Astrocyte (in vitro differentiated cells and primary cell): ENCODE results near the gene PKP3. TPM values are rescaled to one million over a fixed set of nuclear protein-coding genes. Genes with fewer than 3 reads are reported as not detected.
A peak's percentile ranks its signal among the peaks of the same experiment; 100 is the strongest.

ENCODE experiments used
- DNase-seq: peaks from one replicate; pipeline ENCODE4 v3.0.0-alpha.2; 2010; ENCODE audit warnings: low read depth
- FAIRE-seq: peaks from 2 replicates; lab custom pipeline; 2011; peaks lifted over from hg19 to GRCh38; lab: Jason Lieb, UNC
- H2AFZ ChIP-seq: 2 replicates; pipeline ENCODE4 v1.6.0; 2012; ENCODE audit warnings: low read depth, low read length, inconsistent platforms
- H3K27ac ChIP-seq: 2 replicates; pipeline ENCODE4 v1.5.1; 2011; ENCODE audit warnings: low read depth, low read length, inconsistent platforms
- H3K27me3 ChIP-seq: 2 replicates; pipeline ENCODE4 v1.6.0; 2011; ENCODE audit warnings: low read length, inconsistent platforms; ENCODE audit not compliant: insufficient read depth
- H3K36me3 ChIP-seq: 2 replicates; pipeline ENCODE4 v1.5.1; 2011; ENCODE audit warnings: low read length, inconsistent platforms; ENCODE audit not compliant: insufficient read depth
- H3K4me1 ChIP-seq: 2 replicates; pipeline ENCODE4 v1.5.1; 2011; ENCODE audit warnings: low read length, inconsistent platforms; ENCODE audit not compliant: insufficient read depth
- H3K4me2 ChIP-seq: 2 replicates; pipeline ENCODE4 v1.6.0; 2012; ENCODE audit warnings: low read length, inconsistent platforms
- H3K4me3 ChIP-seq: 2 replicates; pipeline ENCODE4 v1.5.1; 2011; ENCODE audit warnings: low read depth, mild to moderate bottlenecking, low read length, inconsistent platforms; ENCODE audit not compliant: insufficient read depth
- H3K79me2 ChIP-seq: 2 replicates; pipeline ENCODE4 v1.6.0; 2012; ENCODE audit warnings: mild to moderate bottlenecking, low read length, inconsistent platforms; ENCODE audit not compliant: insufficient read depth
- H3K9ac ChIP-seq: 2 replicates; pipeline ENCODE4 v1.6.0; 2012; ENCODE audit warnings: mild to moderate bottlenecking, low read length, inconsistent platforms
- H3K9me3 ChIP-seq: 2 replicates; pipeline ENCODE4 v1.5.1; 2012; ENCODE audit warnings: low read depth, mild to moderate bottlenecking, low read length, inconsistent platforms; ENCODE audit not compliant: insufficient read depth
- H4K20me1 ChIP-seq: 2 replicates; pipeline ENCODE4 v1.6.0; 2012; ENCODE audit warnings: low read length, inconsistent platforms; ENCODE audit not compliant: insufficient read depth
- H3K27ac Mint-ChIP-seq: one replicate; pipeline ENCODE4 v1.8.0; 2021; ENCODE audit warnings: mild to moderate bottlenecking, mixed read lengths; ENCODE audit not compliant: unreplicated experiment
- H3K27me3 Mint-ChIP-seq: one replicate; pipeline ENCODE4 v1.8.0; 2021; ENCODE audit warnings: low read depth, mixed read lengths; ENCODE audit not compliant: unreplicated experiment
- H3K36me3 Mint-ChIP-seq: one replicate; pipeline ENCODE4 v1.8.0; 2021; ENCODE audit warnings: low read depth, mixed read lengths; ENCODE audit not compliant: unreplicated experiment
- H3K4me1 Mint-ChIP-seq: one replicate; pipeline ENCODE4 v1.8.0; 2021; ENCODE audit warnings: low read depth, mixed read lengths; ENCODE audit not compliant: unreplicated experiment
- H3K4me3 Mint-ChIP-seq: one replicate; pipeline ENCODE4 v1.8.0; 2021; ENCODE audit warnings: mild to moderate bottlenecking, moderate library complexity, mixed read lengths; ENCODE audit not compliant: unreplicated experiment
- H3K9me3 Mint-ChIP-seq: one replicate; pipeline ENCODE4 v1.8.0; 2021; ENCODE audit warnings: mild to moderate bottlenecking, mixed read lengths; ENCODE audit not compliant: unreplicated experiment
- EZH2 ChIP-seq: IDR thresholded peaks from 2 replicates; pipeline ENCODE4 v1.6.1; 2012; ENCODE audit warnings: mild to moderate bottlenecking, low read length, inconsistent platforms; ENCODE audit not compliant: insufficient read depth
- total RNA-seq: library from RNA; stranded (reverse); gene quantifications from 2 replicates; pipeline ENCODE4 v1.2.1, GENCODE V29; 2021
- TF ChIP-seq, protein P1 (sequence below): IDR thresholded peaks from 2 replicates; pipeline ENCODE4 v1.5.1; 2011; ENCODE audit warnings: low read depth, mild to moderate bottlenecking, inconsistent platforms, low read length, moderate library complexity; ENCODE audit not compliant: insufficient read depth

The PKP3 gene
- total RNA-seq, 1 donor from 2014 or later, result 2.1 TPM

GRCh38 chr11:370070-370941, 23.7 kb upstream of the PKP3 start:
- no peak overlapping the region for H2AFZ ChIP-seq
- H3K4me3 ChIP-seq, result peak overlapping the region; percentile 46
- H3K4me1 Mint-ChIP-seq, result peaks cover 2% of the 10 kb centered on the region
- no peaks in the 10 kb centered on the region for H3K4me1 ChIP-seq
- no peaks in the 10 kb centered on the region for H3K79me2 ChIP-seq
- H3K36me3 Mint-ChIP-seq, result peaks cover 4% of the 10 kb centered on the region
- DNase-seq (no peak), FAIRE-seq (no peak)
- peak; percentile 60 for TF ChIP-seq EZH2
- TF ChIP-seq, protein P1, sequence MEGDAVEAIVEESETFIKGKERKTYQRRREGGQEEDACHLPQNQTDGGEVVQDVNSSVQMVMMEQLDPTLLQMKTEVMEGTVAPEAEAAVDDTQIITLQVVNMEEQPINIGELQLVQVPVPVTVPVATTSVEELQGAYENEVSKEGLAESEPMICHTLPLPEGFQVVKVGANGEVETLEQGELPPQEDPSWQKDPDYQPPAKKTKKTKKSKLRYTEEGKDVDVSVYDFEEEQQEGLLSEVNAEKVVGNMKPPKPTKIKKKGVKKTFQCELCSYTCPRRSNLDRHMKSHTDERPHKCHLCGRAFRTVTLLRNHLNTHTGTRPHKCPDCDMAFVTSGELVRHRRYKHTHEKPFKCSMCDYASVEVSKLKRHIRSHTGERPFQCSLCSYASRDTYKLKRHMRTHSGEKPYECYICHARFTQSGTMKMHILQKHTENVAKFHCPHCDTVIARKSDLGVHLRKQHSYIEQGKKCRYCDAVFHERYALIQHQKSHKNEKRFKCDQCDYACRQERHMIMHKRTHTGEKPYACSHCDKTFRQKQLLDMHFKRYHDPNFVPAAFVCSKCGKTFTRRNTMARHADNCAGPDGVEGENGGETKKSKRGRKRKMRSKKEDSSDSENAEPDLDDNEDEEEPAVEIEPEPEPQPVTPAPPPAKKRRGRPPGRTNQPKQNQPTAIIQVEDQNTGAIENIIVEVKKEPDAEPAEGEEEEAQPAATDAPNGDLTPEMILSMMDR, result no peak
- H3K4me3 Mint-ChIP-seq, result peak overlapping the region; percentile 89
- peak overlapping the region; percentile 78 for H3K4me2 ChIP-seq
- peak overlapping the region; percentile 57 for H3K9ac ChIP-seq
- H3K36me3 ChIP-seq, result no peaks in the 10 kb centered on the region
- H3K9me3 Mint-ChIP-seq, result peaks cover 2% of the 10 kb centered on the region
- H3K27ac ChIP-seq, result no peak overlapping the region
- H3K9me3 ChIP-seq, result no peaks in the 10 kb centered on the region
- H3K27me3 ChIP-seq, result peaks cover 20% of the 10 kb centered on the region
- H3K27me3 Mint-ChIP-seq, result peaks cover 13% of the 10 kb centered on the region
- H3K27ac Mint-ChIP-seq, result peak overlapping the region; percentile 72
- H4K20me1 ChIP-seq, result peaks cover 23% of the 10 kb centered on the region

DNA sequence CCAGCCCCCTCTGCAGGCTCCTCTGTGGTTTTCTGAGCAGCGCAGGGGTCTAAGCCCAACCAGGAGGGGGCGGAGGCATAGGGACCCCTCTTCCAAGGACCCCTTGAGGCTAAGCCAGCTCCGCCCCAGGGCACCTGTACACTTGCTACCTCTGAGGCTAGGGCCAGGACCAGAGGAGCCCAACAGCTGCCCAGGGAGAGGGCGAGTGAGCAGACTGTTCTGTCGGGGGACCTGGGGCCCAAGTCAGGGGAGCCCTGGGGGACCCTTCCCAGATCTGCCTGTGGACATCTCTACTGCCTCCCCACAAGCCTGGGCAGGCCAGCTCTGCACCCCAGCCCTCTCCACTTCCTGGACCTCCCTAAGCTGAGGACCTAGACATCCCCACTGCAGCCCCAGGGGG, 23.0 kb upstream of the PKP3 start:
- H3K79me2 ChIP-seq, result no peaks in the 10 kb centered on the region
- DNase-seq (no peak), FAIRE-seq (no peak)
- no peak overlapping the region for H3K4me3 ChIP-seq
- H3K4me1 ChIP-seq, result no peaks in the 10 kb centered on the region
- H2AFZ ChIP-seq, result no peak overlapping the region
- no peak overlapping the region for H3K4me2 ChIP-seq
- H3K27me3 ChIP-seq, result peaks cover 20% of the 10 kb centered on the region
- no peak overlapping the region for H3K27ac ChIP-seq
- Mint-ChIP-seq H3K27me3 (peaks cover 13% of the 10 kb centered on the region), H3K9me3 (peaks cover 1% of the 10 kb centered on the region), H3K4me3 (peak overlapping the region; percentile 89), H3K36me3 (peaks cover 4% of the 10 kb centered on the region), H3K27ac (peak overlapping the region; percentile 60), H3K4me1 (peaks cover 2% of the 10 kb centered on the region)
- no peaks in the 10 kb centered on the region for H3K36me3 ChIP-seq
- H3K9me3 ChIP-seq, result no peaks in the 10 kb centered on the region
- H3K9ac ChIP-seq, result no peak overlapping the region
- H4K20me1 ChIP-seq, result peaks cover 23% of the 10 kb centered on the region
- no peak for TF ChIP-seq EZH2
- TF ChIP-seq, protein P1, result no peak
